AG04450 (cell line): ENCODE results near the gene NADSYN1. TPM values are rescaled to one million over a fixed set of nuclear protein-coding genes. Genes with fewer than 3 reads are reported as not detected.

Source experiments
- CTCF ChIA-PET: fragments of 300-600, 350-600 bp; formaldehyde crosslinking; extraction: SDS; loops from one replicate; lab custom pipeline; 2022; ENCODE audit warnings: antibody characterized with exemption, inconsistent platforms; lab: Charles Lee
- POLR2A ChIA-PET: fragments of 350-600 bp; formaldehyde crosslinking; extraction: SDS; loops from one replicate; lab custom pipeline; 2021; ENCODE audit warnings: antibody characterized with exemption, inconsistent platforms; lab: Yijun Ruan, JAX
- DNase-seq: peaks from one replicate; pipeline ENCODE4 v3.0.0-alpha.2; 2011; ENCODE audit warnings: low read depth, low spot score
- H3K27ac ChIP-seq: one replicate; pipeline ENCODE4 v1.5.1; 2012; ENCODE audit warnings: low read depth, low read length, control low read depth
- H3K27me3 ChIP-seq: one replicate; pipeline ENCODE4 v1.6.0; 2012; ENCODE audit warnings: low read length; ENCODE audit not compliant: control insufficient read depth, insufficient read depth
- H3K4me3 ChIP-seq: 2 replicates; pipeline ENCODE4 v1.5.1; 2011; ENCODE audit warnings: mild to moderate bottlenecking, low read depth, low read length, control low read depth
- H3K9me3 ChIP-seq: 2 replicates; pipeline ENCODE4 v1.5.1; 2012; ENCODE audit warnings: low read length; ENCODE audit not compliant: control insufficient read depth, insufficient read depth
- CTCF ChIP-seq: IDR thresholded peaks from 2 replicates; pipeline ENCODE4 v1.5.1; 2011; ENCODE audit warnings: low read depth, low read length, control low read depth, inconsistent platforms
- polyA plus RNA-seq: library from polyadenylated mRNA; depleted of rRNA; stranded (reverse); fragments of >200 nt; gene quantifications from 2 replicates; pipeline ENCODE4 v1.2.3, GENCODE V29; 2011

NADSYN1 gene
- polyA plus RNA-seq, 1 experiment: 39.0 TPM

- peaks cover 4% of the 10 kb centered on the region; the same call in 1 of the 2 replicates for H3K9me3 ChIP-seq
- 0 out of 2 replicates have a peak overlapping the region, but pooled peaks have one; percentile 95 for H3K4me3 ChIP-seq
- no peak for TF ChIP-seq CTCF
- CTCF ChIA-PET: no interaction called here
- POLR2A ChIA-PET: no interaction called here
- no peak for DNase-seq
- H3K27me3 ChIP-seq: no peaks in the 10 kb centered on the region
- no peak overlapping the region for H3K27ac ChIP-seq
These were observed 1.6 kb downstream of the NADSYN1 start for GRCh38 chr11:71454470-71455113.

DNA sequence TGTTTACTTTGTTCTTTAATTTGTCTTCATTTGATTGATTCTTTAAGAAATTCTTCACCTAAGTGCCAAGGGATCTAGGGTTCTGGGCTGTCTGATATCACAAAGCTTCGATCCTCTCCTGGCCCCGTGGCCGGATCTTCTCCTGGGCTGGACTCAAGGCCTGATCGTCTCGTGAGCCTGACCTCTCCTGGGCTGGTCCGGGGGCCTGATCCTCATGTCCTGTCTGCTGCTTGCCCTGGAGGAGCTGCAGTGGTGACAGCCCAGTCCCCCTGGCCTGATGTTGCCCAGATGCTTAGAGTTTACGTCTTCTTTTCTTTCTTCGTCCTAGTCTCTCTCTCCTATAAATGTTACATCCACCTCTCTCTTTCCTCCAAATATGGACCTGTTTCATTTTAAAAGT is 3.3 kb downstream of the NADSYN1 start:
- DNase-seq: no peak
- Histone ChIP-seq H3K9me3 (peaks cover 4% of the 10 kb centered on the region; the same call in 1 of the 2 replicates), H3K27ac (no peak overlapping the region), H3K4me3 (no peak overlapping the region), H3K27me3 (no peaks in the 10 kb centered on the region)
- ChIA-PET CTCF (no interaction called here), POLR2A (no interaction called here)
- TF ChIP-seq CTCF: no peak

DNA sequence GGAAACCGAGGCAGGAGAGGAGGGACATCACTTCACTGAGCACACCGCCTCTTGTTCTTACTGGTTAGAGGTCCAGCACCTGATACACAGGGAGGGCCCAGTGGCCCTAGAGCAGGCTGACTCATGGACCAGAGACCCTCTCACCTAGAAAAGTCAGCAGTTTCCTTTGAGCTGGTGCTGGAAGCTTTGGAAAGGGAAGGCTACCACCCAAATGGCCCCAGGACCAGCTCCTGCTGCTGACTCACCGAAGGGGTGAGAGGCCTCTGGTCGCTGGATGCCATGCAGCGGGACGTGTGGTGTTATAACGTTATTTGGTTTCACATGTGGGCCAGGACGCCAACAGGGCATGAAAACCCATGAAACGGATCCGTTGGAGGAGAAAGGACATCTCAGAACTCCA is 3.8 kb downstream of the NADSYN1 start:
- Histone ChIP-seq H3K9me3 (peaks cover 4% of the 10 kb centered on the region; the same call in 1 of the 2 replicates), H3K4me3 (no peak overlapping the region), H3K27me3 (no peaks in the 10 kb centered on the region), H3K27ac (no peak overlapping the region)
- no peak for DNase-seq
- no peak for TF ChIP-seq CTCF
- ChIA-PET POLR2A (no interaction called here), CTCF (no interaction called here)

DNA sequence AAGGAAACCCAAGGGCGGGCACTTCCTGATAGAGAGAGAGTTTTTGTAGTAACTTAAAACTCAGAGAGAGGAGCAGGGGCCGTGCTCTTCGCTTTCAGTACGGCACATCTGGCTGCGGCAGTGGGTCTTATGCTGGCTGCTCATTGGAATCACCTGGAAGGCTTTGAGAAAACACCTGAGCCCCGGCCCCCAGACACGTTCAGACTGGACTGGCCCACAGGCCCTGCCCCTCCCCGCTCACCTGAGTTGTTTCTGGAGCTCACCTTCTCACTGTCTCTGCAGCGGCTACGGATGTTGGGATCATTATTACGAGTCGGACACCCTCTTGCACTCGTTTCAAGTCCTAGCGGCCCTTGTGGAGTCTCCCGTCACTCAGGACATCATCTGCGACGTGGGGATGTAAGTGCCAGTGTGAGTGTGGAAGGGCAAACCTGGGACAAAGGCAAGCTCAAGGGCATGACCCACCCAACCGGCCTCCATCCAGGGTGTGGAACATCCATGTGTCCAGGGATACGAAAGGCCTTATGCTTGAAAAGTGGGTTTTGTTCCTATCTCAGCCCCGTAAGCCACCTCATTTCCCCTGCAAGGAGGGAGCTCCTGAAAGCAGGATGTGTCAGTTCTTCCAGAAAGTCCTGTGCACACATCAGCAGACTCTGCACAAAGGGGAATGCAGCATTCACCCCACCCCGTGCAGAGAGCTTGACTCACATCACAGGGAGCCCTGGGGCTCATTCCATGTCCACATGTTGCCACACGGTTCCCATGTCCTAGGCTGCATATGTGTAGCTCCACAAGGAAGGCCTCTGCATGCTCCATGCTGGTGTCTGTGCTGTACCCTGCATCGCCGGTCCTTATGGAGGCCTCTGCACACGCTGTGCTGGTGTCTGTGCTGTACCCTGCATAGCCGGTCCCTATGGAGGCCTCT is 5.4 kb downstream of the NADSYN1 start:
- Histone ChIP-seq H3K27me3 (no peaks in the 10 kb centered on the region), H3K9me3 (no peaks in the 10 kb centered on the region), H3K4me3 (no peak overlapping the region), H3K27ac (no peak overlapping the region)
- DNase-seq: no peak
- ChIA-PET CTCF (no interaction called here), POLR2A (no interaction called here)
- TF ChIP-seq CTCF: no peak
